ENCODE results near the gene WAC.
"Not testable (repeated sequence)": the region's sequence is repeated elsewhere in the genome, so short reads cannot be mapped to it uniquely, and the experiment has no call there.

WAC gene

DNA sequence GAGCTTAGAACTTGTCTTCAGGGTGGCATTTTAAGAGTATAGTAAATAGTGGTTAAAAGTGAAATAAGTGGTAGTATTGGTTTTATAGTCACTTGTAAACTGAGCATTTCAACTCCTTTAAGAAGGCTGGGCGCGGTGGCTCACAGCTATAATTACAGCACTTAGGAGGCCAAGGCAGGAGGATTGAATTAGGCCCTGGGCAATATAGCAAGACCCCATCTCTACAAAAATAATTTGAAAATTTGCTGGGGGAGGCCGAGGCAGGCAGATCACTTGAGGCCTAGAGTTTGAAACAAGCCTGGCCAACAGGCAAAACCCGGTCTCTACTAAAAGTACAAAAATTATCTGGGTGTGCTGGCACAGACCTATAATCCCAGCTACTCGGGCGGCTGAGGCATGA lies 80.0 kb downstream of the WAC start:
- DNase-seq (ENCODE audit: low spot score) = no peak

DNA sequence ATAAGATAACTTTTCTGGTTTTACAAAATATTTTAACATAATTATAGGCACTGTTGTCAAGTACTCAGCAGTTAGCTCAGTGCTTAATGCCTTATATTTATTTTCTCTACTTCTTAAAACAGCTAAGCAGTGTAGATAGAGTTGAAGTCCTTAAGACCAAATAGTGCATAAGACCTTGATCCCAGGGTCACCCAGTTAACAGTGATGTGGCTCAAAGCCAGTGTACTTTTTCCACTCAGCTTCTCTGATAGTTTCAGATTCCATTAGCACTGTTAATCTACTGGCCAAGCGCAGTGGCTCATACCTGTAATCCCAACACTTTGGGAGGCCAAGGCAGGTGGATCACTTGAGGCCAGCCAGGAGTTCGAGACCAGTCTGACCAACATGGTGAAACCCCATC lies 83.6 kb downstream of the WAC start:
- DNase-seq (ENCODE audit: low spot score) = no peak

DNA sequence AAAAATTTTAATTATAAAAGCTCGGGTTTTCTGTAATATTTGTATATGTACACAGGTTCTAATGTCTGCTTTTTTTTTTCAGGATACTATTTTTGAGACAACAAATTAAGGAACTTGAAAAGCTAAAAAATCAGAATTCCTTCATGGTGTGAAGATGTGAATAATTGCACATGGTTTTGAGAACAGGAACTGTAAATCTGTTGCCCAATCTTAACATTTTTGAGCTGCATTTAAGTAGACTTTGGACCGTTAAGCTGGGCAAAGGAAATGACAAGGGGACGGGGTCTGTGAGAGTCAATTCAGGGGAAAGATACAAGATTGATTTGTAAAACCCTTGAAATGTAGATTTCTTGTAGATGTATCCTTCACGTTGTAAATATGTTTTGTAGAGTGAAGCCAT lies 86.5 kb downstream of the WAC start:
- no peak for DNase-seq (ENCODE audit: low spot score)

DNA sequence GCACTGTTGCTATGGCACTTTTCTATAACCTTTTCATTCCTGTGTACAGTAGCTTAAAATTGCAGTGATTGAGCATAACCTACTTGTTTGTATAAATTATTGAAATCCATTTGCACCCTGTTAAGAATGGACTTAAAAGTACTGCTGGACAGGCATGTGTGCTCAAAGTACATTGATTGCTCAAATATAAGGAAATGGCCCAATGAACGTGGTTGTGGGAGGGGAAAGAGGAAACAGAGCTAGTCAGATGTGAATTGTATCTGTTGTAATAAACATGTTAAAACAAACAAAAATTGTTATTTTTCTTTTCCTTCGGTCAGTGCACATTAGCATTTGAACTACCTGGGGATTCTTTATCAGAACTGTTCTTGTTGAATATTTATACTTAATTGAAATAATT lies 87.3 kb downstream of the WAC start:
- no peak for DNase-seq (ENCODE audit: low spot score)

DNA sequence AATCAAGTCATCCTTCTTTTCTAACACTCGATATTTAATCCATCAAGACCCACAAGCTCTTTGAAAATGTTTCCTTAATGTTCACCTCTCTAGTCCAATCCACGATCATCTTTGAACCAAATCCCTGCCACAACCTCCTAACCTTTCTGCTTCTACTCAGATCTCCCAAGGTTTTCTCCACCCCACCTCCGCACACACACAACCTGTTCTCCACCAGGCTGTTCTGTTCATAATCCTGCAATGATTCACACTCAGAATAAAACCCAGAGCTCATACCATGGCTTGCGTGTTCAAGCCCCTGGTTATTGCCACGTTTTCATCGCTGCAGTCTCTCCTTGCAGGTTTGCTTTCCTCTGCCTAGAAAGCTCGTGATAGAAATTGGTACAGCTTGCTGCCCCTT lies 90.6 kb downstream of the WAC start:
- no peak for DNase-seq (ENCODE audit: low spot score)

DNA sequence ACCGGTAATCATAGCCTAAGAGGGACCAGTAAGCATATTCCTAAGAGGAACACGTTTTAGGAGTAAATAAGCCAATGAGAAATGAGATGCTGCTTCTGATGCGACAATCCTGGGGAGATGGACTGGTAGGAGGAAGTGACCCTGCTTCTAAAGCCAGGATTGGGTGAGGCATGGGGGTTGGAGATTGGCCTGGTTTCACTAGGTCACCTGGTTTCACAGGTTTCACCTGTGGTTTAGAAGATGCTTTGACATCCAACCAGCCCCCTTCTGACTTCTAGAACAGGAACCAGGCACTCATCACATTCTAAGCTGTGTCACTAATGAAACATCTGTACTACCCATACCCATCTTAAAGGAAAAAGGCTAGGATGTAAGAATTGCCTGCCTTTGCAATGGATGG lies 91.4 kb downstream of the WAC start:
- no peak for DNase-seq (ENCODE audit: low spot score)

DNA sequence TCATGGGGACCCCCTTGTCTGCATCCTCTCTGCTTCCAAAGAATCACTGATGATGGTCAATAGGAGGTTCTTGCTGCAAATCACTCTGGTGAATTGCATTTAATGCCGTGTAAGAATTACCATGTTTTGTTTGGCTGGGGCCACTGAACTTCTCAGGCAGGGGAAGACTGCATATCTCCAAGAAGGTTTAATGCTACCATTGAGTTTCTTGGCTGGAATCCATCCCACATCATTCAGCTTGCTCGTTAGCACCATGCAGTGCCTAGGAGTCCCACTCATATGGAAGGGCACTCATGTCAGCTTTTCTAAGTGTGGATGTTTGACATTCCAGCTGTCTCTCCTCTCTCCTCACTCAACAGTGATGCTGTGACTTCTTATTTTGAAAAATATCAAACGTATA lies 94.2 kb downstream of the WAC start:
- no peak for DNase-seq (ENCODE audit: low spot score)

DNA sequence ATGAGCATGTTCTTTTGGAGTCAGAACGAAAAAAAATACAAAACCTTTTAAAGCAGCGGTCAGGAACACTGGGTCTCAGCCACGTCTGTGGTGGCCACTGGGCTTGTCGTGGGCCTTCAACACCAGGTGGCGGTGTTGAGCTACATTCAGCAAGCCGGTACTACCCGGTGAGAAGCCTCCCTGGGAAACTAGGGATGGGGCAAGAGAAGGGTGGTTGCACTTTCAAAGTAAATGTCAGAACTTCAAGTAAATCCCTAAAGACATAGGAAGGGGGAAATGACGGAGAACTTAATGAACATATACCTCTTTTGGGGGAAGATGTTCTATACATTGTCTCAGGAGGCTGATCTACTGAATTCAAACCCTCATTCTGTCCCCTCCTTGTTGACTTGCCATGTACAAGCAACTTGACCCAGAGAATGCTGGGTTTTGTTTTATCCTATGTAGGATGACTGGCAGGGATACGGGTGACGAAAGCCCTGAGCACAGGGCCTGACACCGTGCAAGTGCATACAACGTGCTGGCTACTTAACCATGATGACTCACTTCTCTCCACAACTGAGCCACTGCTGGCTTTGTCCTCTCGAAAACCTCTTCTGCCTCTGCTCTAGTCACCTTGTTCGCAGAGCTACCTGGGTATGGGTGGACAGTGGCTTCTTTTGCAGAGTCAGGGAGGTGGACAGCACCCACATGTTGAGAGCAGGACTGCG lies 95.4 kb downstream of the WAC start:
- DNase-seq (ENCODE audit: low spot score) = peak; percentile 76

DNA sequence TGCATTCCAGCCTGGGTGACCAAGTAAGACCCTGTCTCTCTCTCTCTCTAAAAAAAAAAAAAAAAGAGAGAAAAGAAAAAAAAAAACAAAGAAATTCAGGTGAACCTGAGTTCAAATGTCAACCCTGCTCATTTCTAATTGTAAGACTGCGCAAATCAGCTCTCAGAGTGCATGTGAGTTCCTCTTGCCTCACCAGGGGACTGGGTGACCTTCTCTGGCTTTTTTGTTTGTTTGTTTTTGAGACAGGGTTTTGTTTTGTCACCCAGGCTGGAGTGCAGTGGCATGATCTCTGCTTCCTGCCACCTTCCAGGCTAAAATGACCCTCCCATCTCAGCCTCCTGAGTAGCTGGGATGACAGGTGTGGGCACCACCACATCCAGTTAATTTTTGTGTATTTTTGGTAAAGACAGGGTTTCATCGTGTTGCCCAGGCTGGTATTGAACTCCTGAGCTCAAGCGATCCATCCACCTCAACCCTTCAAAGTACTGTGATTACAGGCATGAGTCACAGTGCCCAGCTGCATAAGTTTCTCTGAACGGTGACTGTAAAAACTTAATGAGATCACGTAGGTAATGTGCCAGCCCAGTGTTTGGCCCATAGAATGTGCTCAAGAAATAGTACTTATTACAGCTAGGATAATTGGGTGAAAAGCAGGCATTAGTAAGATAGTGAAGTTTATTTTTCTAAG lies 99.1 kb downstream of the WAC start:
- DNase-seq (ENCODE audit: low spot score) = no peak

DNA sequence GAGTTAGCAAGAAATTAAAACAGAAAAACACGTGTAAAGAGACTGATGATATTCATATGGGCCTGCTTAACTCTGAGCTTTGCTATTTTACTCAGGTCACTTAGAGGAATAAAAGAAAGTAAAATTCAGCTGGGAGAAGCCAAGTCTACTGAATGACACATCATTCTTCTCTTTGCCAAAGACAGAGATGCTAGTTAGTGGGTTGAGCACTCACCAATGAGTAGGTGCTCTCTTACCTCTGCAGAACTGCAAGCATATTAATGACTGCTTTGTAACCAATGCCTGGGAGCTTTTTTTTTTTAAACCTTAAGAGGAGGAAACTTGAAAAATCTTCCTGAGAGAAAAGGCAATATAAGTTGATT lies 99.6 kb downstream of the WAC start:
- no peak for DNase-seq (ENCODE audit: low spot score)

DNA sequence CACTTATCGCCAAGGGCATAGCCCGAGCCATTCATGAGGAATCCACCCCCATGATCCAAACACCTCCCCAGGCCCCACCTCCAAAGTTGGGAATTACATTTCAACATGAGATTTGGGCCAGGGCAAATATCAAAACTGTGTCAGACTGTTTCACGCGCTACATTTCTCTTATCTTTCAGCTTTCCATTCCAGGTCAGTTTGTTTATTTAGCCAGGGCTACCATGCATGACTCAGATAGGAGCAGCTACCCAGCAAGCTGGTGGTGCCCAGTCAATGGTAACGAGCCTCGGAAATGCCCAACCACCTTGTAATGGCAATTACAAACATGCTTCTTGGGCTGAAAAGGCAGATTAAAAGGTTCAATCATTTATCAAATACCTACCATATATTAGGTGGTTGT lies 100.8 kb downstream of the WAC start:
- no peak for DNase-seq (ENCODE audit: low spot score)

DNA sequence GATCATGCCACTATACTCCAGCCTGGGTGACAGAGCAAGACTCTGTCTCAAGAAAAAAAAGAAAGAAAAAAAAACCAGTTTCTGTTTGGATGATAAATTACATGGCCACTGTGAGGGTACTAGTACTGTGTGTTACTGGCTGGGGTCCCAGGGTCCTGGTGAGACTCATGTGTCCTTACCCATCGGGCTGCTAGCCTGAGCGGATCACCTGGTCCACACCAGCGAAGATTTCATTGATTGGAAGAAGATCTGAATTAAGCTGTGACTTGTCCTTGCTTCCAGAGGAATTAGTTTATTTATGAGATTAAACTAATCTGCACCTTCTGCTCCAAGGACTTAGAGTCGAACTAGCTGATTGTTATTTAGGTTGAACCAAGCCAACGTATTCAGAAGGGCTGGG lies 104.4 kb downstream of the WAC start:
- DNase-seq (ENCODE audit: low spot score) = no peak

DNA sequence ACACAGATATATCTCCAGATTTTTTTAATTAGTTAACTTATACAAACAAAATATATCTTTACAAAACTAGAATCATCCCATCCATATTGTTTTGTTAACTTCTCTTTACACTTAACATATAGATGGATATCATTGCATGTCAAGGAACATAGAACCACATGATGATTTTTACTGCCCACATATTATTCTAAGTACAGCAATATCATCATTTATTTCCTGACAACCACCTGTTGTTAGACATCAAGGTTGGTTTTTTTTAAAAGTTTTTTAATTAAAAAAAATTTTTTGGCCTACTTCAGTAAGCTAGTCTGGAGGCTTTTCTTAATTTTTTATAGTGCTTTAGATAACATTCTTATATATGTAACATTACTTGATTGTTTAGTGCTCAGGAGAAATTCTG lies 105.5 kb downstream of the WAC start:
- no peak for DNase-seq (ENCODE audit: low spot score)

DNA sequence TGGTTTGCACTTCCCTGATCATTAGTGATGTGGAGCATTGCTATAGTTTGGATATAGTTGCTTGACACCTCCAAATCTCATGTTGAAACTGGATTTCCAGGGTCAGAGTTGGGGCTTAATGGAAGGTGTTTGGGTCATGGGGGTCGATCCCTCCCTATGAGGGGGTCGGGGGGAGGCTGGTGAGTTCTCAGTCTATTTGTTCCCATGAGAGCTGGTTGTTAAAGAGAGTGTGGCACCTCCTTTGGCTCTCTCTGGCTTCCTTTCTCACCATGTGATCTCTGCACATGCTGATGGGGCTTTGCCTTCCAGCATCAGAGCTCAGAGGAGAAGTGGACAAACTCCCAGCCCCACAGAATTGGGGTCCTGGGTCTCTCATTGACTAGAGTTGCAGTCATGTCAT lies 107.6 kb downstream of the WAC start:
- no peak for DNase-seq (ENCODE audit: low spot score)

DNA sequence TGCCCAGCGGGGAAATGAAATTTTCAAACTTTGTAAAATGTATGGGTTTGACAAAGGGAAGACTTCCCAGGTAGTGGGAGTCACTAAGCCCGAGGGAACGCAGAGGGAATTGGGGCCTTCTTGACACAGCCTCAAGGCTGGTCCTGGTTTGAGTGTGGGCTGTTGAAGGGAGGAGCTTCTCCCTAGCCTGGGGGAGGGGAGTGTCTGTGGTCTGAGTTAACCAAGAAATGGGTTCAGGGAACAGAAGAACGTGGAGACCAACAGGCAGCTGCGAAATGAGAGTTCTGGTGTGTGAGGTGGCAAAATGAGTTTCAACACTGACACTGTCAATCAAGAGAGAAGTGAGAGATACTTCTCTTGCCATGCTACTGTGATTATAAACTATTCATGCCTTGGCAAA lies 111.7 kb downstream of the WAC start:
- DNase-seq (ENCODE audit: low spot score) = no peak

DNA sequence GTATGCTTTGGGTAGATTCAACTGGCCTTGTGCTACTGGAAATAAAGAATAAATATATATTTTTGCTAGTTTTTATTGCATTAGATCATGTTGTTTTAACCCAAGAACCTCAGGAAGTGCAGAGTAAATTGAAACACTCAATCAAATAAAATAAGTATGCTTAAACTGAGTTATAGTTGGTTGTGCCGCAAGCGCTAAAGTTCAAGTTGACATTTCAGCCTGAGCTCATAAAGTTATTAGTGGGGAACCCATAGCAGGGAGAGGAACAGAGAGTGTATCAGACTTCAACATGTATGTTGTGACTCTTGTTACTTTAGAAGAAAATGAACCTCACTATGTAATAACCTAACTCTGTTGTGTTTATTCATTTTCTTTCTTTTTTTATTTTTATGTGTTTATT lies 119.2 kb downstream of the WAC start:
- DNase-seq (ENCODE audit: low spot score) = no peak

DNA sequence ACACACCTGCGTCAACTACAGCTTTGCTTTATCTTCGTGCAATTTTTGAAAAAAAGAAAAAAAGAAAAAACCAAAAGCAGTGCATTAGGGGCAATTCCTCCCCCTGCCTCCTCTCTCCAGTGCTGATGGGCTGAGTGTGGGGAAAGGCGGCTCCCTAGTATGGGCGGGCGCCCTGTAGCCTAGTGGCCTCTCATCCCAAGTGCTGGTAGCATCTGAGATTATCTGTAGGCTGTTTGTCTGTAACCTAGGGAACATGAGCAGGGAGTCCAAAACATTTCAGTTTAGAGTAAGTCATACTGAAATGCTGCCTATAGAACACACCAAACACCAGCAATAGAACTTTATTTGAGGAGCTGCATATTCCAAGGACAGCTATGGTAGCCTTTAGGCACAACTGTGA lies 119.8 kb downstream of the WAC start:
- DNase-seq (ENCODE audit: low spot score) = no peak

DNA sequence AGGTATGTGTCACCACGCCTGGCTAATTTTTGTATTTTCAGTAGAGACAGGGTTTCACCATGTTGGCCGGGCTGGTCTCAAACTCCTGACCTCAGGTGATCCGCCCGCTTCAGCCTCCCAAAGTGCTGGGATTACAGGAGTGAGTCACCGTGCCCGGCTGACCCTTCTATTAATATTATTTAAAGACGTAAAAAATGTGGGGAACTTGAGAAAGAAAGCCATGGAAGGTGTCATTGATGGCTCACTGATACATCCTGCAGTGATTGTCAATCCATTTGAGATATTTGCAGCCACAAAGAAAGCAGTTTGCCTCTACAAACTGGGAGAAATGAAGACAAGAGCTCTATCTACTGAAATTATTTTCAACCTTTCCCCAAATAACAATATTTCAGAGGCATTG lies 125.9 kb downstream of the WAC start:
- DNase-seq (ENCODE audit: low spot score) = not testable (repeated sequence)

DNA sequence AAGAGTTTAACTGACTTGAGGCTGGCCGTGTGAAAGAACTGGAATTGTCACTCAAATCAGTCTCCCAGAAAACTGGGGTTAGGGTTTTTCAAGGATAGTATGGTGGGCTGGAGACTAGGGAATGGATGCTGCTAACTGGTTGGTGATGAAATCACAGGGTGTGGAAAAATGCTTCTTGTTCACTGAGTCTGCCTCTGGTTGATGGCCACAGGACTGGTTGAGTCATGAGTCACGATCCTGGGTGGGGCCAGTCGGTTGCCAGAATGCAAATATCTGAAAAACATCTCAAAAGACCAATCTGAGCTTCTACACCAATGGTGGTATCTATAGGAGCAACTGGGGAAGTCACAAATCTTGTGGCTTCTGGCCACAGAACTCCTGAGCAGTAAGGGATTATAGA lies 128.1 kb downstream of the WAC start:
- no peak for DNase-seq (ENCODE audit: low spot score)

DNA sequence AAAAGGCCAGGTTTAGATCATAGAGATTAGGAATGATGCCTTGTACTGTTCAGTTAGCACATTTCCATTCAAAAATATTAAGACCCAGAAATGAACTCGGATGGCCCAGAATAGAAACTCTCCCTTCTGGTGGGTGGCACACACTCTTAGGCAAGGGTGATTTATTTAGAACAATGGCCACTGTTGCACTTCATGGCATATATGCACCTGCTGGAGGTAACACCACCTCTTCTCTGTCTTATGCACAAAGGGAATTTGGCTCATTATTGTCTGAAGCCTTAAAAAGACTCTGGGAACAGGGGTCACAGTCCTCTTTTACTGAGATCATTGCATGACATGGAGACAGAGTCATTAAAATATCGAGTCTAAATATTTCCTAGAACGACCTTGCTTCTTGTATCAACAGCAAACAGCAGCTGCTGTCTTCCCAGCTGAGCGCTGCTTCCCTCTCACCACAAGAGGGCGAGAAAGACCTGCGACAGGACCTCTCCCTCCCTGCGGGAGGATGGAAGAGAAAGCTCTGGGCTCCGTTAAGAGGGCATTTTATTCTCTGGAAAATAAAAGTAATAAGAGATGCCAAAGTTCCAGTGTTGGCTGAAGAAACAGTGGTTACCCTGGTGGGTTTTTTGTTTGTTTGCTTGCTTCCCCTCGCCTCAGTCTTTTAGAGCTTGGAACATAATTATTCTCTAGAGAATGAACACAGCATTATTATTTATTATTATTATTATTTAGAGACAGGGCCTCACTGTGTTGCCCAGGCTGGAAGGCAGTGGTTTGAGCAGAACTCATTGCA lies 130.9 kb downstream of the WAC start:
- DNase-seq (ENCODE audit: low spot score) = peak; percentile 76

DNA sequence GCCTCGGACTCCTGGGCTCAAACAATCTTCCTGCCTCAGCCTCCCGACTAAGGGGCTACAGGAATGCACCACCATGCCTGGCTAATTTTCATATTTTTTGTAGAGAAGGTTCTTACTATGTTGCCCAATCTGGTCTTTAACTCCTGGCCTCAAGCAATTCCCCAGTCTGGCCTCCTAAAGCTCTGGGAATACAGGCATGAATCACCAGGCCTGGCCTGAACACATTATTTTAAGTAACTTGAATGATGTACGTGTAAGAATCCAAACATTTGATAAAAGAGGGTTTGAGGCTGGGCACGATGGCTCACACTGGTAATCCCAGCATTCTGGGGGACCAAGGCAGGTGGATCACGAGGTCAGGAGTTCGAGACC lies 131.4 kb downstream of the WAC start:
- DNase-seq (ENCODE audit: low spot score) = no peak

DNA sequence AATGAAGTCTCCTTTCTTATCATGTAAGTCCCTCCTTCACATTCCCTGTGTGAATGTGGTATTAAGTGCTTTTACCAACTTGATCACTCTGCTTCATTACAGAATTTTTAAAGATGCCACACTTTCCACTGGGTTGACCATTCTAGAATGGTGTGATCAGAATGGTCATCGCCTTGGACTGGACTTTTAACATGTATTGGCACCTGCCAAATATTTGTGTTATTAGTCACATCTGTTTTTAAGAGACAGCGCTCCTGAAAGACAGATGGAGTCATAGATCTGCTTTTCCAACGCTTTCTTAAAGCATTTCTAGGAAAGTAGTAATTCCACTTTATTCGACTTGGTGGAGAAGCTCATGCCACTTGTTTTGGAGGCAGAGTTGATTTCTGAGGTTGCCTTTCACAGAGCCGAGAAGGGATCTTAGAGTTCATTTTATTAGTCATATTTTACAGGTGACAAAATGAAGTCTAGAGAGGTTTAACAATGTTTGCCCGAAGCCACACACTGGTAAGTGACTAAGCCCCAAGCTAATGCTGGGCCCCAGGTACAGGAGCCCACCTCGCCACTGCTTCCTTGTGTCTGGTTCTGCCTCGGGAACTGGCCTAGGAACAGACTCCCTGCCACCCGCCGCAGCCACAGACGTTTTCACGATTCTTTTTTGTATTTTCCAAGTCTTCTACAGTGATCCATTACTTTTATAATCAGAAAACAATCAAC lies 134.0 kb downstream of the WAC start:
- DNase-seq (ENCODE audit: low spot score) = no peak

All from activated CD4-positive, alpha-beta T cell treated with anti-CD3 and anti-CD28 coated beads, Interleukin-2, Interleukin-4, amounts not matched to agents 100 ng/mL and 50 ng/mL, durations not matched to agents 16 hours and 8 hours (primary cell).